Caki2 (cell line): Measurements from ENCODE around the gene FUNDC2. TPM values are rescaled to one million over a fixed set of nuclear protein-coding genes. Genes with fewer than 3 reads are reported as not detected.
A peak's percentile ranks its signal among the peaks of the same experiment; 100 is the strongest.
"Not testable (repeated sequence)": the region's sequence is repeated elsewhere in the genome, so short reads cannot be mapped to it uniquely, and the experiment has no call there.

ENCODE experiments used
- DNase-seq: peaks from one replicate; pipeline ENCODE4 v3.0.0-alpha.2; 2015; ENCODE audit warnings: low read depth
- in situ Hi-C: cut with HindIII; loops from 2 replicates; pipeline ENCODE4 v1.10.0; 2016; ENCODE audit warnings: low sequenced_read_pairs, low pct_unique_long_range_greater_than_20kb, mixed read lengths
- total RNA-seq: library from RNA; depleted of rRNA; stranded (reverse); fragments of >200 nt; shearing (Covaris generic); gene quantifications from 2 replicates; pipeline ENCODE4 v1.2.3, GENCODE V29; 2014; ENCODE audit warnings: low replicate concordance; rRNA removed

Gene FUNDC2
- total RNA-seq, result 57.0 and 80.3 TPM in 2 replicates

- peak; percentile 96 for DNase-seq
- in situ Hi-C loops, result no loop called here
Measured at GRCh38 chrX:155026727-155027508, at the start of gene FUNDC2. Gene FUNDC2 (plus strand): TSS chrX:155026844. CDS start chrX:155026939, 95 bp downstream.

- in situ Hi-C loops, result no loop called here
- no peak for DNase-seq
Measured at GRCh38 chrX:154979629-154980028, 47.0 kb upstream of the FUNDC2 start.

- DNase-seq, result peak; percentile 66
Measured at GRCh38 chrX:154980330-154981115, 46.1 kb upstream of the FUNDC2 start.

GRCh38 chrX:154981116-154981411 is 45.6 kb upstream of the FUNDC2 start:
- in situ Hi-C loops, result no loop called here
- DNase-seq, result no peak

More at GRCh38 chrX:154980330-154981115, 46.1 kb upstream of the FUNDC2 start:
- in situ Hi-C loops, result no loop called here

GRCh38 chrX:154986826-154987575 is 39.6 kb upstream of the FUNDC2 start:
- no peak for DNase-seq
- in situ Hi-C loops, result no loop called here

GRCh38 chrX:154987940-154988339 is 38.7 kb upstream of the FUNDC2 start:
- in situ Hi-C loops, result no loop called here

GRCh38 chrX:154988719-154989118 is 37.9 kb upstream of the FUNDC2 start:
- no peak for DNase-seq
- in situ Hi-C loops, result no loop called here

More at GRCh38 chrX:154987940-154988339, 38.7 kb upstream of the FUNDC2 start:
- DNase-seq, result no peak

- no peak for DNase-seq
- in situ Hi-C loops, result no loop called here
Measured at GRCh38 chrX:154990496-154990895, 36.1 kb upstream of the FUNDC2 start.

- no peak for DNase-seq
- in situ Hi-C loops, result no loop called here
Measured at GRCh38 chrX:154991039-154991438, 35.6 kb upstream of the FUNDC2 start.

GRCh38 chrX:154991476-154991875 is 35.2 kb upstream of the FUNDC2 start:
- in situ Hi-C loops, result no loop called here

GRCh38 chrX:154998204-154998880 is 28.3 kb upstream of the FUNDC2 start:
- in situ Hi-C loops, result no loop called here
- DNase-seq, result no peak

More at GRCh38 chrX:154991476-154991875, 35.2 kb upstream of the FUNDC2 start:
- no peak for DNase-seq

GRCh38 chrX:155000841-155001240 is 25.8 kb upstream of the FUNDC2 start:
- no peak for DNase-seq
- in situ Hi-C loops, result no loop called here

- no peak for DNase-seq
- in situ Hi-C loops, result no loop called here
Measured at GRCh38 chrX:155001873-155002272, 24.8 kb upstream of the FUNDC2 start.

GRCh38 chrX:155005190-155005589 is 21.5 kb upstream of the FUNDC2 start:
- DNase-seq, result no peak
- in situ Hi-C loops, result no loop called here

- DNase-seq, result not testable (repeated sequence)
Measured at GRCh38 chrX:155006379-155006778, 20.3 kb upstream of the FUNDC2 start.

GRCh38 chrX:155006913-155007671 is 19.6 kb upstream of the FUNDC2 start:
- DNase-seq, in situ Hi-C loops: not testable (repeated sequence)

More at GRCh38 chrX:155006379-155006778, 20.3 kb upstream of the FUNDC2 start:
- in situ Hi-C loops, result not testable (repeated sequence)

GRCh38 chrX:155008578-155008977 is 18.1 kb upstream of the FUNDC2 start:
- in situ Hi-C loops, DNase-seq: not testable (repeated sequence)
